Neuron (in vitro differentiated cells): ENCODE measurements around the gene IFT88.
A peak's percentile ranks its signal among the peaks of the same experiment; 100 is the strongest.

Experiments
- H2AFZ ChIP-seq: one replicate; pipeline ENCODE4 v1.6.1; 2013; ENCODE audit warnings: low read depth, mild to moderate bottlenecking, inconsistent platforms, low read length, moderate library complexity
- H3K27me3 ChIP-seq: one replicate; pipeline ENCODE4 v1.6.1; 2013; ENCODE audit warnings: low read length; ENCODE audit not compliant: insufficient read depth
- H3K36me3 ChIP-seq: one replicate; pipeline ENCODE4 v1.6.1; 2013; ENCODE audit warnings: low read length; ENCODE audit not compliant: insufficient read depth
- H3K4me1 ChIP-seq: one replicate; pipeline ENCODE4 v1.6.1; 2013; ENCODE audit warnings: low read length; ENCODE audit not compliant: insufficient read depth
- H3K4me3 ChIP-seq: 2 replicates; pipeline ENCODE4 v1.5.1; 2013; ENCODE audit warnings: mild to moderate bottlenecking, low read length, moderate library complexity
- H3K9me3 ChIP-seq: one replicate; pipeline ENCODE4 v1.6.1; 2013; ENCODE audit warnings: low read length

Gene IFT88

DNA sequence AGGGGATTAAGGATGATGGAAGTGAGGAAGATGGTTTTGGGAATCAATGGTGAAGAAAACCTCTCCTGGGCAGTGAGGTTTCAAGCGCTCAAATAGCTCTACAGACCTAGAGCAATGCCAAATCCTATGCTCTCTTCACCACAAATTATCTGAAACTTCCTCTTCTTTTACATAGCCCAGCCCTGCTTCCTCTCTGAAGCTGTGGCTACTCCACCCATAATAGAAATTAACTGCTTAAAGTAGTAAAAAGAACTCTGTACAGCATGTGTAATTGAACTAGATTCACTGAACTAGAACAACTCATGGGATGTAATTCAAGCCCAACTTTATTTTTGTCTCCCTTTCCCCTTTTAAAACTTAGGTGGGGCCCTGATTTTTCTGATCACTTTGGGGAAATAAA, 20.4 kb upstream of the IFT88 start:
- Histone ChIP-seq H3K27me3 (peaks cover 9% of the 10 kb centered on the region), H3K4me1 (peaks cover 2% of the 10 kb centered on the region), H3K36me3 (no peaks in the 10 kb centered on the region), H2AFZ (no peak overlapping the region), H3K9me3 (no peaks in the 10 kb centered on the region), H3K4me3 (no peak overlapping the region)

DNA sequence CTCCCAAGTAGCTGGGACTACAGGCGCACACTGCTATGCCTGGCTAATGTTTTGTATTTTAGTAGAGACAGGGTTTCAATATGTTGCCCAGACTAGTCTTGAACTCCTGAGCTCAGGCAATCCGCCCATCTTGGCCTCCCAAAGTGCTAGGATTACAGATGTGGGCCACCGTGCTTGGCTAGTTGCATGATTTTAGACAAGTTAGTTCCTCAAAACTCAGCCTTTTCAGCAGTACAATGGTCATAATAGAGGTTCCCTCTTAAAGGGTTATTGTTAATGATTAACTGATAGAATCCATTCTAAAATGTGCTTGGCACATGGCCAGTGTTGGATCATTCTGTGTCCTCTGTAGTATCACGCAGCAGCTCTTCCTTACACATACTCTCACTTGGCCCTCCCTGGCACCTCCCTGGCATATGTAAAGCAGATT, 19.5 kb upstream of the IFT88 start:
- Histone ChIP-seq H3K4me1 (peaks cover 2% of the 10 kb centered on the region), H3K4me3 (no peak overlapping the region), H3K27me3 (peaks cover 9% of the 10 kb centered on the region), H2AFZ (no peak overlapping the region), H3K36me3 (no peaks in the 10 kb centered on the region), H3K9me3 (no peaks in the 10 kb centered on the region)

DNA sequence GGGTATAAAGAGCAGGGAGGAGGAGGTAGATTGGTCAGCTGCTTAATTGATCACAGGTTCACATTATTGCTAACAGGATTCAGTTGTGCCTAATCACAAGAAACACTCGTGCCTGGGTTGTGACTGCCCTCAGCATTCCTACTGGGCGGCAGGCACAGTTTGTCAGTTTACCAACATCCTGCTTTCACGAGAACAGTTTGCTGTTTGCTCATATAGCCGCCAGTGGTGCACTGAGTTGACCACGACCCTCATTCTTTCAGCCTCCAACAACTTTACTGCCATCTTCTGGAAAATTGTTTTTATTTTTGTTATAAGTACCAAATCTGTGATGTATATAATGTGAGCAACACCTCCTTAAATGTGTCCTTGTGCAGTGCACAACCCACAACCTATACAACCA, 16.2 kb upstream of the IFT88 start:
- H3K36me3 ChIP-seq, result no peaks in the 10 kb centered on the region
- peaks cover 9% of the 10 kb centered on the region for H3K27me3 ChIP-seq
- H3K4me3 ChIP-seq, result no peak overlapping the region
- H3K9me3 ChIP-seq, result no peaks in the 10 kb centered on the region
- H3K4me1 ChIP-seq, result peaks cover 13% of the 10 kb centered on the region
- H2AFZ ChIP-seq, result no peak overlapping the region

DNA sequence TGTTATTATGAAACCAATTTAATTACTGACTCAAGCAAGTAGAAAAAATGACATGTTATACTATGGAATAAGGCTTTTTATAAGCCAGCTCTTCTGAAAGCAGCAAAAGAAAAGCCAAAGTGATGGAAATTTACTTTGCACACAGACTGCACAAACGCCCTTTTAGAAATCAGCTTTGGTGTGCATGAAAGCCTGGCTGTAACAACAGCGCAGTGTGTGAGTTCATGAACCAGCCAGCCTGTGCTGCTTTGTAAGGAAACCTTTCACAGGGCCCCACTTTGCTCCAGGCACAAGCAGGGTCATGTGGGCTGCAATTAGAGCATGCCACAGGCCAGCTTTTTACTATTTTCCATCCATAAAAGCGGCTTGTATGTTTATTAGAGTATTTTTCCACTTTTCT, 13.6 kb upstream of the IFT88 start:
- Histone ChIP-seq H3K9me3 (no peaks in the 10 kb centered on the region), H3K4me3 (no peak overlapping the region), H3K27me3 (no peaks in the 10 kb centered on the region), H3K4me1 (peaks cover 13% of the 10 kb centered on the region), H2AFZ (peak overlapping the region; percentile 41), H3K36me3 (no peaks in the 10 kb centered on the region)

GRCh38 chr13:20558982-20559381, 8.0 kb upstream of the IFT88 start:
- Histone ChIP-seq H3K9me3 (no peaks in the 10 kb centered on the region), H3K4me3 (no peak overlapping the region), H3K4me1 (no peaks in the 10 kb centered on the region), H2AFZ (no peak overlapping the region), H3K36me3 (no peaks in the 10 kb centered on the region), H3K27me3 (peaks cover 2% of the 10 kb centered on the region)

GRCh38 chr13:20559659-20560356, 7.1 kb upstream of the IFT88 start:
- H3K4me3 ChIP-seq, result no peak overlapping the region
- H3K27me3 ChIP-seq, result peaks cover 2% of the 10 kb centered on the region
- H3K9me3 ChIP-seq, result peaks cover 2% of the 10 kb centered on the region
- no peaks in the 10 kb centered on the region for H3K36me3 ChIP-seq
- no peaks in the 10 kb centered on the region for H3K4me1 ChIP-seq
- H2AFZ ChIP-seq, result no peak overlapping the region

GRCh38 chr13:20561741-20562140, 5.2 kb upstream of the IFT88 start:
- Histone ChIP-seq H3K4me1 (no peaks in the 10 kb centered on the region), H3K27me3 (peaks cover 2% of the 10 kb centered on the region), H2AFZ (no peak overlapping the region), H3K9me3 (peaks cover 2% of the 10 kb centered on the region), H3K4me3 (no peak overlapping the region), H3K36me3 (no peaks in the 10 kb centered on the region)

DNA sequence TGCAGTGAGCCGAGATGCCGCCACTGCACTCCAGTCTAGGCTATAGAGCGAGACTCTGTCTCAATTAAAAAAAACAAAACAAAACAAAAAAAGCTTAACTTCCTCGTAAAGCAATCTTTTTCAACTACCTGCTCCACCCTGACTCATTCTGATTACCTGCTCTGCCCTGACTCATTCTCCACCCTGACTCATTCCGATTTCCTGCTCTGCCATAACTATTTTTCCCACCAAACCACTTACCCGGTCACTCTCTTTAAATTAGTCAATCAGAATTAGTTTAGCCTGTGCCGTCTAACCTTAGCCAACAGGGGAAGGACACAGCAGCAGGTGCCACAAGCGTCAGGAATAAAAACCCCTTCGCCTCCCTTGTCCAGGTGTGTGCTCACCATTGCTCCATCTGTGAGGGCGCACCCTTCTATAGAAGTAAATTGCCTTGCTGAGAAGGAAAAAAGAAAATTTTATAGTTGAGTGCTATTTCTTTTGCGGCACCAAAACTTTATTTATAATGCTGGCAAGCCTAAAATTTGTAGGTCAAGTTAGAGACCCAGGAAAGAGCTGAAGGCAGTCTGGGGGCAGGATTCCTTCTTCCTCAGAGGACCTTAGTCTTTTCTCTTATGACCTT, 1.7 kb upstream of the IFT88 start:
- peaks cover 5% of the 10 kb centered on the region for H3K9me3 ChIP-seq
- no peak overlapping the region for H2AFZ ChIP-seq
- no peak overlapping the region for H3K4me3 ChIP-seq
- H3K36me3 ChIP-seq, result no peaks in the 10 kb centered on the region
- no peaks in the 10 kb centered on the region for H3K27me3 ChIP-seq
- H3K4me1 ChIP-seq, result peaks cover 4% of the 10 kb centered on the region

GRCh38 chr13:20566468-20566897, 474 bp upstream of the IFT88 start:
- Histone ChIP-seq H3K4me1 (peaks cover 4% of the 10 kb centered on the region), H2AFZ (peak overlapping the region; percentile 99), H3K9me3 (peaks cover 5% of the 10 kb centered on the region), H3K36me3 (no peaks in the 10 kb centered on the region), H3K27me3 (no peaks in the 10 kb centered on the region), H3K4me3 (peak overlapping the region; percentile 95)

DNA sequence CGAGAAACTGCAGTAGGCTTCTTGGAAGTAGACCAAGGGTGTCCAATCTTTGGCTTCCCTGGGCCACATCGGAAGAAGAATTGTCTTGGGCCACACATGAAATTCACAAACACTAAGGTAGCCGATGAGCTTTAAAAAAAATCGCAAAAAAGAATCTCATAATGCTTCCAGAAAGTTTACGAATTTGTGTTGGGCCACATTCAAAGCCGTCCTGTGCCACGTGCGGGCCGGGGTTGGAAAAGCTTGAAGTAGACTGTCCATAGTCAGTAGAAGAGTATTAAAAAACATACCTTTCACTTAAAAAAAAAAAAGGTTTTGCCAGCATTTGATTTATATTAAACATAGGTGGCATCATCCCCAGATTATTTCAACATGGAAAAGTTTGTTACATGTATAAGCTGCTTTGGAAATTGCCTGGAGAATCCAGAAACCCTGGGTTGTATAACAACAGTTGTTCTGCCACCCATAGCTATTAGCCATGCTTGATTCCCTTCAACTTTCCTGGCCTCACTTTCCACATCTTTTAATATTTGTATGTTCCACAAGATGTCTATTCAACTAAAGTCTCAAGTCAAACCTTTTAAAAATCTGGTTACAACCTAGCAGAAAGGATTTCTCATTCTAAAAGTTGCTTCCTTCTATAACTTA, 1.0 kb downstream of the IFT88 start:
- Histone ChIP-seq H3K4me1 (peaks cover 4% of the 10 kb centered on the region), H3K27me3 (no peaks in the 10 kb centered on the region), H3K36me3 (no peaks in the 10 kb centered on the region), H2AFZ (peak overlapping the region; percentile 99), H3K4me3 (peak overlapping the region; percentile 95), H3K9me3 (peaks cover 7% of the 10 kb centered on the region)

GRCh38 chr13:20570517-20570916, 3.6 kb downstream of the IFT88 start:
- peaks cover 4% of the 10 kb centered on the region for H3K4me1 ChIP-seq

DNA sequence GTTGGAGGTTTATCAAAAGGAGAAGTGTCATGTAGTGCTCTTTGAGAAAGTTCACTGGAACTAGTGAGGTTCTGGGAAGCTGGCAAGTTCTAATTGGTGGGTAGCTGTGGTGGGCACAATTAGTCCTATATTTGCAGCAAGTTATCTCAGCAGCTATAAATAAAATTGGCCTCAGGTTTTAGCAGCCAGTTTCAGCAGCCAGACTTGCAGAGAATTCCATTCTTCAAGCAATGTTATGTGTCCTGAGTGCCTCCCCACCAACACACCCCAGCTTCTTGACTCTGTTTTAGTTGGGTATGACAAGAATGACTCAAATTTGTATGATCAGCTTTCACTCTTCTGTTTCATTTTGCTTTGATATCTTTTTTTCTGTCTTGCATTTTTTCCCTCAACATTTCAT, 4.7 kb downstream of the IFT88 start:
- Histone ChIP-seq H3K4me1 (peaks cover 4% of the 10 kb centered on the region), H3K36me3 (peaks cover 13% of the 10 kb centered on the region), H2AFZ (no peak overlapping the region), H3K9me3 (peaks cover 11% of the 10 kb centered on the region), H3K27me3 (no peaks in the 10 kb centered on the region), H3K4me3 (no peak overlapping the region)

More at GRCh38 chr13:20570517-20570916, 3.6 kb downstream of the IFT88 start:
- Histone ChIP-seq H2AFZ (no peak overlapping the region), H3K27me3 (no peaks in the 10 kb centered on the region), H3K36me3 (peaks cover 11% of the 10 kb centered on the region), H3K4me3 (no peak overlapping the region), H3K9me3 (peaks cover 8% of the 10 kb centered on the region)

GRCh38 chr13:20573186-20573585, 6.2 kb downstream of the IFT88 start:
- H3K4me1 ChIP-seq, result peaks cover 2% of the 10 kb centered on the region
- peaks cover 13% of the 10 kb centered on the region for H3K36me3 ChIP-seq
- no peak overlapping the region for H3K4me3 ChIP-seq
- no peak overlapping the region for H2AFZ ChIP-seq
- peaks cover 15% of the 10 kb centered on the region for H3K9me3 ChIP-seq
- no peaks in the 10 kb centered on the region for H3K27me3 ChIP-seq
